ENCODE measurements around the gene BICC1. TPM values are rescaled to one million over a fixed set of nuclear protein-coding genes. Genes with fewer than 3 reads are reported as not detected.

The BICC1 gene
- total and polyA plus RNA-seq, 2 of the 4 experiments (the other 2 are of a cell fraction) = 5.7 to 42.5 TPM

DNA sequence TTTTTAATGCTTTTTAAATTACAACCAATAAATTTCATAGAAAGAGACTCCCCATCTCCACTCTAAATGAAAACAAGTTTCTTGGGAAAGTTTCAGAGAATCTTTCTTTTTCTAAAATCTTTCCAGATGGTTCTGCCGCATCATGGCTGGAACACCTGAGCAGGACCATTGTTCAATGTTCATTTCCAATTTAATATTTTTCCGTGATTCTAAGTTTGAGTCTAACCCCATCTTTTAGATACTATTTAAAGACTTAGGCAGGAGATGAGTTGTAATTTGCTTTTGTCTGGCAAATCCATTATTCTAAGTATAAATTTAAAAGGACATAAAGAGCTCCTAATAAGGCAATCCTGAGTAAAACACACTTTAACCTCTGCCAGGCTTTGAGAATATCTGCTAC lies 325.2 kb downstream of the BICC1 start:
- H2BK120ac ChIP-seq (ENCODE audit: low read depth, low read length) = no peak overlapping the region
- H3K4me2 ChIP-seq (ENCODE audit: low read depth, low read length) = no peak overlapping the region
- no TSS peak for BruUV-seq (replicated peaks)
- no peak overlapping the region for H2BK5ac ChIP-seq (ENCODE audit: low read depth, low read length, poor library complexity, severe bottlenecking)
- H3K79me1 ChIP-seq (ENCODE audit: low read depth in 1 of 2, low read length in 2 of 2) = no peaks in the 10 kb centered on the region
- H4K91ac ChIP-seq (ENCODE audit: insufficient read depth, low read depth, low read length) = no peak overlapping the region
- no peak overlapping the region for H4K5ac ChIP-seq (ENCODE audit: low read depth, low read length)
- no peak overlapping the region for H3K23ac ChIP-seq (ENCODE audit: low read depth, low read length)
- no peaks in the 10 kb centered on the region for H3K9me3 ChIP-seq (ENCODE audit: control insufficient read depth, insufficient read depth, low read length)
- H3K4ac ChIP-seq (ENCODE audit: low read depth, low read length) = no peak overlapping the region
- no peak overlapping the region for H3K18ac ChIP-seq (ENCODE audit: low read depth, low read length)
- H3K4me3 ChIP-seq (ENCODE audit: insufficient read depth, low read depth, low read length) = no peak overlapping the region
- H2AFZ ChIP-seq (replicated peaks; ENCODE audit: low read length, poor library complexity) = no peak overlapping the region
- dilution Hi-C loops (cut with HindIII; ENCODE audit: low sequenced_read_pairs, unreplicated experiment) (no loop called here), intact Hi-C loops (cut with micrococcal nuclease) (no loop called here), in situ Hi-C loops (cut with MboI; ENCODE audit: low sequenced_read_pairs) (no loop called here)
- H4K8ac ChIP-seq (ENCODE audit: low read depth in 2 of 2, low read length in 2 of 2) = no peak overlapping the region
- H3K9me1 ChIP-seq (ENCODE audit: insufficient read depth, low read length) = no peaks in the 10 kb centered on the region
- TF ChIP-seq RFX5 (IDR thresholded peaks at IDR 0.05; ENCODE audit: low read depth, low read length) = no peak
- no peak for TF ChIP-seq BHLHE40 (IDR thresholded peaks at IDR 0.05; ENCODE audit: low read depth, low read length)
- TF ChIP-seq USF2 (IDR thresholded peaks at IDR 0.05; ENCODE audit: low read depth, low read length) = no peak
- TF ChIP-seq, protein P1, sequence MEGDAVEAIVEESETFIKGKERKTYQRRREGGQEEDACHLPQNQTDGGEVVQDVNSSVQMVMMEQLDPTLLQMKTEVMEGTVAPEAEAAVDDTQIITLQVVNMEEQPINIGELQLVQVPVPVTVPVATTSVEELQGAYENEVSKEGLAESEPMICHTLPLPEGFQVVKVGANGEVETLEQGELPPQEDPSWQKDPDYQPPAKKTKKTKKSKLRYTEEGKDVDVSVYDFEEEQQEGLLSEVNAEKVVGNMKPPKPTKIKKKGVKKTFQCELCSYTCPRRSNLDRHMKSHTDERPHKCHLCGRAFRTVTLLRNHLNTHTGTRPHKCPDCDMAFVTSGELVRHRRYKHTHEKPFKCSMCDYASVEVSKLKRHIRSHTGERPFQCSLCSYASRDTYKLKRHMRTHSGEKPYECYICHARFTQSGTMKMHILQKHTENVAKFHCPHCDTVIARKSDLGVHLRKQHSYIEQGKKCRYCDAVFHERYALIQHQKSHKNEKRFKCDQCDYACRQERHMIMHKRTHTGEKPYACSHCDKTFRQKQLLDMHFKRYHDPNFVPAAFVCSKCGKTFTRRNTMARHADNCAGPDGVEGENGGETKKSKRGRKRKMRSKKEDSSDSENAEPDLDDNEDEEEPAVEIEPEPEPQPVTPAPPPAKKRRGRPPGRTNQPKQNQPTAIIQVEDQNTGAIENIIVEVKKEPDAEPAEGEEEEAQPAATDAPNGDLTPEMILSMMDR (conservative IDR thresholded peaks at IDR 0.05; ENCODE audit: low read depth, low read length) = no peak
- TF ChIP-seq POLR2A (IDR thresholded peaks at IDR 0.05; ENCODE audit: low read depth, low read length) = no peak
- TF ChIP-seq CHD1 (IDR thresholded peaks at IDR 0.05; ENCODE audit: low read depth, low read length) = no peak
- TF ChIP-seq MXI1 (IDR thresholded peaks at IDR 0.05; ENCODE audit: borderline replicate concordance, low read depth, low read length) = no peak
- no peak for TF ChIP-seq NFE2L2 (IDR thresholded peaks at IDR 0.05; ENCODE audit: low read depth, low read length)
- TF ChIP-seq SMC3 (IDR thresholded peaks at IDR 0.05; ENCODE audit: low read depth, low read length) = no peak
- TF ChIP-seq FOS (IDR thresholded peaks at IDR 0.05; ENCODE audit: low read depth, low read length) = no peak
- TF ChIP-seq CEBPB (IDR thresholded peaks at IDR 0.05; ENCODE audit: low read depth, low read length) = no peak
- TF ChIP-seq RCOR1 (IDR thresholded peaks at IDR 0.05; ENCODE audit: insufficient replicate concordance, low read length) = no peak
- no peak for TF ChIP-seq RAD21 (IDR thresholded peaks at IDR 0.05; ENCODE audit: low read length)
- TF ChIP-seq MAFK (IDR thresholded peaks at IDR 0.05; ENCODE audit: low read depth, low read length) = no peak
- TF ChIP-seq MAZ (IDR thresholded peaks at IDR 0.05; ENCODE audit: borderline replicate concordance, low read depth, low read length) = no peak
- no peak overlapping the region for H2AK5ac ChIP-seq (ENCODE audit: low read depth, low read length)
- DNase-seq (no peak), ATAC-seq (ENCODE audit: low read depth) (no peak)
- ChIA-PET CTCF (no interaction called here), POLR2A (ENCODE audit: unreplicated experiment) (no interaction called here)
- no peak overlapping the region for H2AK9ac ChIP-seq (replicated peaks; ENCODE audit: low read depth, low read length, poor library complexity)
- no peak overlapping the region for H3K14ac ChIP-seq (replicated peaks; ENCODE audit: low read depth, low read length)
- H2BK15ac ChIP-seq (ENCODE audit: low read depth, low read length) = no peak overlapping the region
- H3K56ac ChIP-seq (ENCODE audit: extremely low read depth, insufficient read depth, low read length) = no peak overlapping the region
- H3K9ac ChIP-seq (ENCODE audit: low read depth, low read length) = no peak overlapping the region
- WGBS, 2 experiments (ENCODE audit: extremely low coverage in 2 of 2, insufficient read length in 1 of 2) = no CpG with 5 or more reads among the region's 2 CpGs
- H3K27ac ChIP-seq (ENCODE audit: insufficient read depth, low read length) = no peak overlapping the region
- no peak overlapping the region for H2BK20ac ChIP-seq (ENCODE audit: low read depth, low read length)
- H3K36me3 ChIP-seq (ENCODE audit: control insufficient read depth, insufficient read depth, low read length) = no peaks in the 10 kb centered on the region
- H4K20me1 ChIP-seq (ENCODE audit: insufficient read depth, low read length) = no peaks in the 10 kb centered on the region
- no peaks in the 10 kb centered on the region for H3K4me1 ChIP-seq (ENCODE audit: control insufficient read depth, insufficient read depth, low read length)
- H3K27me3 ChIP-seq (ENCODE audit: control insufficient read depth, insufficient read depth, low read length) = peaks cover 2% of the 10 kb centered on the region

Measured in IMR-90 (cell line).